Hepatocyte (in vitro differentiated cells): ENCODE measurements around the gene PTCD2. TPM values are rescaled to one million over a fixed set of nuclear protein-coding genes. Genes with fewer than 3 reads are reported as not detected.

Experiments
- DNase-seq: peaks from one replicate; pipeline ENCODE4 v3.0.0-alpha.2; 2016; ENCODE audit warnings: low spot score
- H2AFZ ChIP-seq: fragments of 200-600 bp; sonication (generic); 2 replicates; pipeline ENCODE4 v1.6.0; 2016; ENCODE audit warnings: antibody characterized with exemption, mild to moderate bottlenecking
- H3K27ac ChIP-seq: fragments of 200-600 bp; sonication (generic); 2 replicates; pipeline ENCODE4 v1.5.1; 2016; ENCODE audit warnings: mild to moderate bottlenecking
- H3K27me3 ChIP-seq: fragments of 200-600 bp; sonication (generic); 2 replicates; pipeline ENCODE4 v1.6.1; 2016
- H3K36me3 ChIP-seq: fragments of 200-600 bp; sonication (generic); replicated peaks from 2 replicates; pipeline ENCODE4 v1.5.1; 2016; ENCODE audit warnings: low read depth; ENCODE audit not compliant: insufficient read depth
- H3K4me1 ChIP-seq: fragments of 200-600 bp; sonication (generic); 2 replicates; pipeline ENCODE4 v1.5.1; 2016; ENCODE audit warnings: mild to moderate bottlenecking, moderate library complexity; ENCODE audit not compliant: insufficient read depth
- H3K4me2 ChIP-seq: fragments of 200-600 bp; sonication (generic); 2 replicates; pipeline ENCODE4 v1.6.0; 2016
- H3K4me3 ChIP-seq: fragments of 200-600 bp; sonication (generic); 2 replicates; pipeline ENCODE4 v1.5.1; 2016; ENCODE audit warnings: mild to moderate bottlenecking
- H3K79me2 ChIP-seq: fragments of 200-600 bp; sonication (generic); 2 replicates; pipeline ENCODE4 v1.6.0; 2017; ENCODE audit warnings: mild to moderate bottlenecking
- H3K9me2 ChIP-seq: fragments of 200-600 bp; sonication (generic); replicated peaks from 2 replicates; pipeline ENCODE4 v1.6.0; 2017; ENCODE audit warnings: mild to moderate bottlenecking; ENCODE audit not compliant: insufficient read depth
- H3K9me3 ChIP-seq: fragments of 200-600 bp; sonication (generic); 2 replicates; pipeline ENCODE4 v1.5.1; 2016; ENCODE audit warnings: low read depth, mild to moderate bottlenecking
- H4K20me1 ChIP-seq: fragments of 200-600 bp; sonication (generic); 2 replicates; pipeline ENCODE4 v1.6.0; 2016; ENCODE audit warnings: mild to moderate bottlenecking; ENCODE audit not compliant: insufficient read depth, poor library complexity, severe bottlenecking
- CTCF ChIP-seq: fragments of 200-600 bp; sonication (generic); IDR thresholded peaks from 2 replicates; pipeline ENCODE4 v1.5.1; 2016; ENCODE audit warnings: antibody characterized with exemption, mild to moderate bottlenecking; ENCODE audit not compliant: poor library complexity
- EZH2 ChIP-seq: fragments of 200-600 bp; sonication (generic); IDR thresholded peaks from 2 replicates; pipeline ENCODE4 v1.6.1; 2016; ENCODE audit warnings: antibody characterized with exemption, mild to moderate bottlenecking, borderline replicate concordance
- EZH2phosphoT487 ChIP-seq: fragments of 200-600 bp; sonication (generic); IDR thresholded peaks from one replicate; pipeline ENCODE4 v1.6.1; 2018; ENCODE audit warnings: antibody characterized with exemption, mild to moderate bottlenecking, low read depth, moderate library complexity; ENCODE audit not compliant: unreplicated experiment, severe bottlenecking
- WGBS: methylation state at CpG from one replicate; pipeline ENCODE4 v1.1.6; 2016; ENCODE audit warnings: low lambda C conversion rate; ENCODE audit errors: missing lambda C conversion rate; 5-methylcytosine and 5-hydroxymethylcytosine counted together
- polyA plus RNA-seq: library from polyadenylated mRNA; unstranded; fragments of >200 nt; fragmentation: Nextera tagmentation; extraction: Ambion mirVana; gene quantifications from 2 replicates; pipeline ENCODE4 v1.2.1, GENCODE V29; 2016
- total RNA-seq: library from RNA; depleted of rRNA; stranded (reverse); fragments of >200 nt; gene quantifications from 2 replicates; pipeline ENCODE4 v1.2.3, GENCODE V29; 2014

Gene PTCD2
- total and polyA plus RNA-seq, 2 experiments from 2014 or later, result 5.8 to 10.5 TPM

- Histone ChIP-seq H2AFZ (no peak overlapping the region), H3K9me3 (no peaks in the 10 kb centered on the region), H3K4me2 (no peak overlapping the region), H3K27me3 (no peaks in the 10 kb centered on the region), H3K27ac (no peak overlapping the region), H3K79me2 (peaks cover 5% of the 10 kb centered on the region), H3K9me2 (no peaks in the 10 kb centered on the region), H3K36me3 (no peaks in the 10 kb centered on the region), H3K4me1 (no peaks in the 10 kb centered on the region), H3K4me3 (no peak overlapping the region), H4K20me1 (no peaks in the 10 kb centered on the region)
- WGBS, result 95% methylated on average over 3 of the region's 3 CpGs
- TF ChIP-seq CTCF, result no peak
- TF ChIP-seq EZH2phosphoT487, result no peak
- TF ChIP-seq EZH2, result no peak
- no peak for DNase-seq
Observed at GRCh38 chr5:72293495-72294055, 26.6 kb upstream of the PTCD2 start.

GRCh38 chr5:72294473-72294872, 25.7 kb upstream of the PTCD2 start:
- Histone ChIP-seq H3K9me2 (no peaks in the 10 kb centered on the region), H3K9me3 (no peaks in the 10 kb centered on the region), H3K79me2 (peaks cover 11% of the 10 kb centered on the region), H2AFZ (no peak overlapping the region), H3K27ac (no peak overlapping the region), H3K27me3 (no peaks in the 10 kb centered on the region), H4K20me1 (no peaks in the 10 kb centered on the region), H3K4me1 (no peaks in the 10 kb centered on the region), H3K4me2 (no peak overlapping the region), H3K4me3 (no peak overlapping the region), H3K36me3 (no peaks in the 10 kb centered on the region)
- WGBS, result 93% methylated on average over 2 of the region's 2 CpGs
- TF ChIP-seq EZH2, result no peak
- no peak for TF ChIP-seq EZH2phosphoT487
- no peak for TF ChIP-seq CTCF
- DNase-seq, result no peak

GRCh38 chr5:72295539-72295938, 24.6 kb upstream of the PTCD2 start:
- no peaks in the 10 kb centered on the region for H3K4me1 ChIP-seq
- TF ChIP-seq EZH2phosphoT487 (no peak), CTCF (no peak), EZH2 (no peak)
- no peak overlapping the region for H2AFZ ChIP-seq
- H3K4me2 ChIP-seq, result peak overlapping the region; percentile 3
- H3K27me3 ChIP-seq, result no peaks in the 10 kb centered on the region
- no peaks in the 10 kb centered on the region for H3K36me3 ChIP-seq
- no peaks in the 10 kb centered on the region for H4K20me1 ChIP-seq
- H3K27ac ChIP-seq, result peak overlapping the region; percentile 46
- DNase-seq, result no peak
- peaks cover 18% of the 10 kb centered on the region for H3K79me2 ChIP-seq
- 77% methylated on average over 4 of the region's 4 CpGs for WGBS
- H3K9me3 ChIP-seq, result no peaks in the 10 kb centered on the region
- H3K4me3 ChIP-seq, result no peak overlapping the region
- no peaks in the 10 kb centered on the region for H3K9me2 ChIP-seq
